Uterine smooth muscle cell (primary cell): ENCODE data around the gene MRGPRE. TPM values are rescaled to one million over a fixed set of nuclear protein-coding genes. Genes with fewer than 3 reads are reported as not detected.

ENCODE experiments used
- total RNA-seq: library from RNA; depleted of rRNA; stranded (reverse); fragments of >200 nt; gene quantifications from 2 replicates; pipeline ENCODE4 v1.2.3, GENCODE V29; 2014

MRGPRE gene, protein sequence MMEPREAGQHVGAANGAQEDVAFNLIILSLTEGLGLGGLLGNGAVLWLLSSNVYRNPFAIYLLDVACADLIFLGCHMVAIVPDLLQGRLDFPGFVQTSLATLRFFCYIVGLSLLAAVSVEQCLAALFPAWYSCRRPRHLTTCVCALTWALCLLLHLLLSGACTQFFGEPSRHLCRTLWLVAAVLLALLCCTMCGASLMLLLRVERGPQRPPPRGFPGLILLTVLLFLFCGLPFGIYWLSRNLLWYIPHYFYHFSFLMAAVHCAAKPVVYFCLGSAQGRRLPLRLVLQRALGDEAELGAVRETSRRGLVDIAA
- total RNA-seq: not detected in 2 replicates

DNA sequence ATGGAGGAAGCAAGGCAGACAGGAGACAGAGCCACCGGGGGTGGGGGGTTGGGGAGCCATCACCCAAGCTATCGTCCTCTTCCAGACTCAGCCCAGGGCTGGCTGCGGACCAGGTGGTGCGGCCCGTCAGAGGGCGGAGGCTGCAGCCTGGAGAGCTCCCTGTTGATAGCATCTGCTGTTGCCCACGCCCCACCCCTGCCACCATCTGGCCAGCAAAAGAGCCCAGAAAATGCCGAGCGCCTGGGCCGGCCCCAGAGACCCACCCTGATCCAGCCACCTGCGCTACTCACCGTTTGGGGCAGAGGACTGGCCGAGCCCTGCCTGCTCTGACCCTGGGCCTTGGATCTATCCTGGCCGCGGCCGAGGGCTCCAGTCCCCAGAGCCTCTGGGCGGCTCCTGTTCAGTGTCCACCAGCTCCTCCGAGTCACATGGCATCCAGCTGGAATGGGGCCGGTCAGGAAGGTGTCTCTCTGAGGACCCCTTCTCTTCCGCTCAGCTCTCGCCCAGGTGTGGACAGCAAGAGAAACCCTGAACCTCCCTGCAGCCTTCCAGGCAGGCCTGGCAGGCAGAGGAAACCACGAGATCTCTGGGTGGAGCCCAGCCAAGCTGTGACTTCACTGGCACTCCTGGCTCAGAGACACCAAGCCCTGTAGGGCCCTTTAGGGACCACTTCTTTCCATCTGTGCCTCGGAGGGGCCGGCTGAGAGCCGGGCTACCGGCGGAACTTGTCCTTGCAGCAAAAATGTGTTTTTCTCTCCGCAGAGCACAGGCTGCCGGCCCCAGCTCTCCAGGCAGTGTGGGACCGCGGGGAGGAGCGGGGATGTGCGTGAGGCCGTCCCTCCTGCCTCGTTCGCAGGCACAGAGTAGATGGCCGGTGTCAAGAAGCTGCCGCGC, at the start of gene MRGPRE:
TSS of gene MRGPRE (minus strand) at position 567 of the 894 bp plus-strand sequence. CDS start 3,618 bp downstream, outside the sequence.

DNA sequence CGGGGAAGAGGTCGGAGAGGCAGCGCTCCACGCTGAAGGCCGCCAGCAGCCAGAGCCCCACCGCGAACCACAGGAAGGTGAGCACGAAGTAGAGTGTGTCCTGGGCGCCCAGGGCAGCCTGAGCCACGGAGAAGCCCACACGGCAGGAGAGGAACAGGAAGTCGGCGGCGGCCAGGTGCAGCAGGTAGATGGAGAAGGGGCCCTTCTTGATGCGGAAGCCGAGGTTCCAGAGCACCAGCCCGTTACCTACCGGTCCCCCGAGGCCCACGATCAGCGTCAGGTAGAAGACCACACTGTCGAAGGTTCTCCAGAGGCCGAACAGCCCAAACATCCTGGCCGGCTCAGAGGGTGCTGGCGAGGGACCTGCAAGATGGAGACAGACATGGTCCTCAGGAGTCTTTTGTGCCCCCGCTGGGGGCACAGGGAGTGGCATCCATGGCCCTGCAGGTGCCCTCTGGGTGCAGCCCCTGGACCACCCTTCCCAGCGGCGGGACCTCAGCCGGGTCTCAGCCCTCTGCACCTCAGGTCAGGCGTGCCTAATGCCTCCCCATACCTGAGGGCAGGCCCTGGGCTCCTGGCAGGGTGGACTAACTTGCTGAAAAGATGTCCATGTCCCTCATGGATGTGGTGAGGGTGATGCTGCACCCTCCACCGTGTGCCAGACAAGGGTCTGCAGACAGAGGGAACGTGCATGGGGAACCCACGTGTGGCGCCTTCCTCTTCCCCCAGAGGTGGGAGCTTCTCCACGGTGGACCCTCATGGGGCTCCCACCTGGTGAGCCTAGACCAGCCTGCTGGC, 13.5 kb downstream of the MRGPRE start, which contains the start of gene MRGPRG:
TSS of gene MRGPRG (minus strand) at position 331 of the 798 bp plus-strand sequence. CDS start at position 331, 0 bp downstream.

Other genes starting within 250 kb of the MRGPRE start
- 109 and 153 TPM in 2 replicates for gene NAP1L4, start 240.1 kb downstream of the MRGPRE start, total RNA-seq
- gene CARS1, start 175.0 kb downstream of the MRGPRE start, total RNA-seq: 116 and 134 TPM in 2 replicates
- 38.6 and 42.4 TPM in 2 replicates for gene OSBPL5, start 67.1 kb downstream of the MRGPRE start, total RNA-seq
- not detected in 2 replicates for gene MRGPRG, start 13.6 kb downstream of the MRGPRE start, total RNA-seq
- gene ZNF195, start 146.7 kb upstream of the MRGPRE start, total RNA-seq: 16.5 and 17.3 TPM in 2 replicates